Gastroesophageal sphincter (tissue), 3 donors: ENCODE measurements around the gene MAST1.

Experiments
- EP300 ChIP-seq: sonication (generic); formaldehyde crosslinking; IDR thresholded peaks from one replicate; pipeline ENCODE4 v1.6.1; 2017; ENCODE audit warnings: antibody characterized with exemption, mild to moderate bottlenecking
- POLR2A ChIP-seq, 2 donors: fragments of 450-650 bp; IDR thresholded peaks; one replicate each; pipeline ENCODE4 v1.6.1; 2017; ENCODE audit warnings: antibody characterized with exemption in 2 of 2, mild to moderate bottlenecking in 2 of 2, moderate library complexity in 1 of 2
- POLR2AphosphoS5 ChIP-seq: sonication (generic); formaldehyde crosslinking; IDR thresholded peaks from one replicate; pipeline ENCODE4 v1.6.1; 2017; ENCODE audit warnings: antibody characterized with exemption
- TF ChIP-seq, protein P1 (sequence below), 4 experiments: fragments of 200-600 bp in 2 of 4; fragments of 450-650 bp in 2 of 4; sonication (generic) in 1 of 4; IDR thresholded peaks; one replicate each; pipeline ENCODE4 v1.5.1; 2017 to 2019; ENCODE audit warnings: antibody characterized with exemption in 4 of 4, mild to moderate bottlenecking in 2 of 4, moderate library complexity in 2 of 4

DNA sequence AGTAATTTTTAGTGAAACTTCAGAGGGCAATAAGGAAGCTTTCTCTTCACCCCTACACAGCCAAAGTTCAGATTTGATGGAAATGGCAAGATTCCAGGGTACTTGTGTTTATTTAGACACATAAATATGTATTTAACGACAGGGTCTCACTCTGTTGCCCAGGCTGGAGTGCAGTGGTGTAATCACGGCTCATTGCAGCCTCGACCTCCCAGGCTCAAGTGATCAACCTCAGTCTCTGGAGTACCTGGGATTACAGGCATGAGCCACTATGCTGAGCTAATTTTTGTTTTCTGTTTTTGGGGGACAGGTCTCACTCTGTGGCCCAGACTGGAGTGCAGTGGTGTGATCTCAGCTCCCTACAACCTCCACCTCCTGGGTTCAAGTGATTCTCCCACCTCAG lies 82.7 kb downstream of the MAST1 start:
- TF ChIP-seq, protein P1, sequence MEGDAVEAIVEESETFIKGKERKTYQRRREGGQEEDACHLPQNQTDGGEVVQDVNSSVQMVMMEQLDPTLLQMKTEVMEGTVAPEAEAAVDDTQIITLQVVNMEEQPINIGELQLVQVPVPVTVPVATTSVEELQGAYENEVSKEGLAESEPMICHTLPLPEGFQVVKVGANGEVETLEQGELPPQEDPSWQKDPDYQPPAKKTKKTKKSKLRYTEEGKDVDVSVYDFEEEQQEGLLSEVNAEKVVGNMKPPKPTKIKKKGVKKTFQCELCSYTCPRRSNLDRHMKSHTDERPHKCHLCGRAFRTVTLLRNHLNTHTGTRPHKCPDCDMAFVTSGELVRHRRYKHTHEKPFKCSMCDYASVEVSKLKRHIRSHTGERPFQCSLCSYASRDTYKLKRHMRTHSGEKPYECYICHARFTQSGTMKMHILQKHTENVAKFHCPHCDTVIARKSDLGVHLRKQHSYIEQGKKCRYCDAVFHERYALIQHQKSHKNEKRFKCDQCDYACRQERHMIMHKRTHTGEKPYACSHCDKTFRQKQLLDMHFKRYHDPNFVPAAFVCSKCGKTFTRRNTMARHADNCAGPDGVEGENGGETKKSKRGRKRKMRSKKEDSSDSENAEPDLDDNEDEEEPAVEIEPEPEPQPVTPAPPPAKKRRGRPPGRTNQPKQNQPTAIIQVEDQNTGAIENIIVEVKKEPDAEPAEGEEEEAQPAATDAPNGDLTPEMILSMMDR (IDR thresholded peaks at IDR 0.05), result no peak
- no peak for TF ChIP-seq EP300
- no peak for TF ChIP-seq POLR2AphosphoS5
- no peak for TF ChIP-seq POLR2A (IDR thresholded peaks at IDR 0.05)
